K562 (cell line): ENCODE measurements around the gene HDLBP. TPM values are rescaled to one million over a fixed set of nuclear protein-coding genes. Genes with fewer than 3 reads are reported as not detected.

Experiments
- TAL1 ChIP-seq: fragments of 450-650 bp; IDR thresholded peaks from 2 replicates; pipeline ENCODE4 v1.6.1; 2016; ENCODE audit warnings: mild to moderate bottlenecking
- polyA plus RNA-seq, 8 experiments: library from polyadenylated mRNA; depleted of rRNA in 4 of 8; stranded (reverse) in 5 of 8; unstranded in 3 of 8; fragments of >200 nt; fragmentation: Nextera tagmentation in 2 of 8; fragmentation: Illumina TruSeq in 1 of 8; extraction: Ambion mirVana in 2 of 8; extraction: Trizol in 1 of 8; gene quantifications; 2 replicates each; pipeline versions ENCODE4 v1.2.1 to v1.2.3, GENCODE V29; 2011 to 2014; ENCODE audit warnings: inconsistent platforms in 1 of 8, missing spikeins in 1 of 8
- total RNA-seq, 7 experiments: library from RNA; depleted of rRNA in 6 of 7; stranded (reverse); fragments of >200 nt in 6 of 7; fragmentation: Illumina TruSeq in 2 of 7; extraction: Trizol in 2 of 7; gene quantifications; 2 replicates each; pipeline versions ENCODE4 v1.2.1 to v1.2.3, GENCODE V29; 2011 to 2021; ENCODE audit warnings: low replicate concordance in 1 of 7
- TF ChIP-seq, protein P1 (sequence below), 2 experiments: fragments of 450-650 bp; IDR thresholded peaks; 2 replicates each; pipeline ENCODE4 v1.6.1; 2016; ENCODE audit warnings: mild to moderate bottlenecking in 2 of 2, borderline replicate concordance in 1 of 2, low read depth in 1 of 2, moderate library complexity in 1 of 2
- TF ChIP-seq, protein P2 (sequence below): fragments of 200-800 bp; sonication (Bioruptor generic); IDR thresholded peaks from 2 replicates; pipeline ENCODE4 v1.6.1; 2017; ENCODE audit warnings: missing genetic modification characterization, missing compliant biosample characterization
- TF ChIP-seq, protein P3 (sequence below): sonication (generic); IDR thresholded peaks from 2 replicates; pipeline ENCODE4 v1.6.1; 2016
- TF ChIP-seq, protein P4 (sequence below): fragments of 450-650 bp; IDR thresholded peaks from 2 replicates; pipeline ENCODE4 v1.6.1; 2018; ENCODE audit not compliant: partially characterized antibody
- TF ChIP-seq, protein P5 (sequence below): fragments of 450-650 bp; formaldehyde crosslinking; IDR thresholded peaks from 2 replicates; pipeline ENCODE4 v1.4.0; 2020; ENCODE audit warnings: mild to moderate bottlenecking, moderate library complexity

HDLBP gene
- total and polyA plus RNA-seq, 9 of the 15 experiments (the other 6 are each of a cell fraction or from before 2014, with no cell fraction given): 24.4 to 378 (median 146) TPM

DNA sequence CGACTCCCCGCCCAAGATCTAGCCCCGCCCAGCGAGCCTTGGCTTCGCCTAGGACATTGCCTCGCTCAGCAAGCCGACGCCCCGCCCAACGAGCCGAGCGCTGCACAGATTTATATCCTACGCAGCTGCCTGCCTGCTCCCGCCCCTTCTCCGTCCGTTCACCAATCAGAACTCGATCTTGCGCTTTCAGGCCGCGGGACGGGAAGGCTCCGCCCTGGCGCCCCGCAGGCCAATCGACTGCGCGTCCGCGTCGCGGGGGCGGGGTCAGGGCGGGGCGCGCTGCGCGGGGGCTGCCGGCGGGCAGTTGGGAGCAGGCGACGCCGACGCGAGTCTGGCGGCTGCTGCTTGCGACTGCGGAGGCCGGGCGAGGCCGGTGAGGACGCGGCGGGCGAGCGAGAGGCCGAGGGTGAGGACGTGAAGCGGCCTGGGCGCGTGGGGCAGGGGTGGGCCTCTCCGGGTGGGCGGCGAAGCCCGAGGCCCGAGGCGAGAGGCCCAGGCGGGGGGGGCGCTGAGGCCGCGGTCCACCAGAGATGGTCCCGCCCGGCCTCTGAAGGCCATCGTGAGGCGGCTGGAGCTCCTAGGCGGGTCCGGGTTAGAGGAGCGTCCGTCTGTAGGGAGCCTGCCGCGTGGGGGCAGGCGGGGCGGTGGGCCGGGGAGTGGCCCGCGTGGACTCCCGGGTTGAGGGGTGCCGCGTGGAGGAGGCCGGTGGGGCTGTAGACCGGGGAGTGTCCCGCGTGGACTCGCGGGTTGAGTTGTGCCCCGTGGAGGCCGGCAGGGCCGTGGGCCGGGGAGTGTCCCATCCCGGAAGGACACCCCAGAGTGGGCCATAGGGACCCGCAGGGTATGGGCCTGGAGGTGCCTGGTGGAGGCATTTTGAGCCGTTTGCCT lies 40.8 kb upstream of the HDLBP start, which contains the start of gene FARP2 (continued):
- TF ChIP-seq, protein P1, sequence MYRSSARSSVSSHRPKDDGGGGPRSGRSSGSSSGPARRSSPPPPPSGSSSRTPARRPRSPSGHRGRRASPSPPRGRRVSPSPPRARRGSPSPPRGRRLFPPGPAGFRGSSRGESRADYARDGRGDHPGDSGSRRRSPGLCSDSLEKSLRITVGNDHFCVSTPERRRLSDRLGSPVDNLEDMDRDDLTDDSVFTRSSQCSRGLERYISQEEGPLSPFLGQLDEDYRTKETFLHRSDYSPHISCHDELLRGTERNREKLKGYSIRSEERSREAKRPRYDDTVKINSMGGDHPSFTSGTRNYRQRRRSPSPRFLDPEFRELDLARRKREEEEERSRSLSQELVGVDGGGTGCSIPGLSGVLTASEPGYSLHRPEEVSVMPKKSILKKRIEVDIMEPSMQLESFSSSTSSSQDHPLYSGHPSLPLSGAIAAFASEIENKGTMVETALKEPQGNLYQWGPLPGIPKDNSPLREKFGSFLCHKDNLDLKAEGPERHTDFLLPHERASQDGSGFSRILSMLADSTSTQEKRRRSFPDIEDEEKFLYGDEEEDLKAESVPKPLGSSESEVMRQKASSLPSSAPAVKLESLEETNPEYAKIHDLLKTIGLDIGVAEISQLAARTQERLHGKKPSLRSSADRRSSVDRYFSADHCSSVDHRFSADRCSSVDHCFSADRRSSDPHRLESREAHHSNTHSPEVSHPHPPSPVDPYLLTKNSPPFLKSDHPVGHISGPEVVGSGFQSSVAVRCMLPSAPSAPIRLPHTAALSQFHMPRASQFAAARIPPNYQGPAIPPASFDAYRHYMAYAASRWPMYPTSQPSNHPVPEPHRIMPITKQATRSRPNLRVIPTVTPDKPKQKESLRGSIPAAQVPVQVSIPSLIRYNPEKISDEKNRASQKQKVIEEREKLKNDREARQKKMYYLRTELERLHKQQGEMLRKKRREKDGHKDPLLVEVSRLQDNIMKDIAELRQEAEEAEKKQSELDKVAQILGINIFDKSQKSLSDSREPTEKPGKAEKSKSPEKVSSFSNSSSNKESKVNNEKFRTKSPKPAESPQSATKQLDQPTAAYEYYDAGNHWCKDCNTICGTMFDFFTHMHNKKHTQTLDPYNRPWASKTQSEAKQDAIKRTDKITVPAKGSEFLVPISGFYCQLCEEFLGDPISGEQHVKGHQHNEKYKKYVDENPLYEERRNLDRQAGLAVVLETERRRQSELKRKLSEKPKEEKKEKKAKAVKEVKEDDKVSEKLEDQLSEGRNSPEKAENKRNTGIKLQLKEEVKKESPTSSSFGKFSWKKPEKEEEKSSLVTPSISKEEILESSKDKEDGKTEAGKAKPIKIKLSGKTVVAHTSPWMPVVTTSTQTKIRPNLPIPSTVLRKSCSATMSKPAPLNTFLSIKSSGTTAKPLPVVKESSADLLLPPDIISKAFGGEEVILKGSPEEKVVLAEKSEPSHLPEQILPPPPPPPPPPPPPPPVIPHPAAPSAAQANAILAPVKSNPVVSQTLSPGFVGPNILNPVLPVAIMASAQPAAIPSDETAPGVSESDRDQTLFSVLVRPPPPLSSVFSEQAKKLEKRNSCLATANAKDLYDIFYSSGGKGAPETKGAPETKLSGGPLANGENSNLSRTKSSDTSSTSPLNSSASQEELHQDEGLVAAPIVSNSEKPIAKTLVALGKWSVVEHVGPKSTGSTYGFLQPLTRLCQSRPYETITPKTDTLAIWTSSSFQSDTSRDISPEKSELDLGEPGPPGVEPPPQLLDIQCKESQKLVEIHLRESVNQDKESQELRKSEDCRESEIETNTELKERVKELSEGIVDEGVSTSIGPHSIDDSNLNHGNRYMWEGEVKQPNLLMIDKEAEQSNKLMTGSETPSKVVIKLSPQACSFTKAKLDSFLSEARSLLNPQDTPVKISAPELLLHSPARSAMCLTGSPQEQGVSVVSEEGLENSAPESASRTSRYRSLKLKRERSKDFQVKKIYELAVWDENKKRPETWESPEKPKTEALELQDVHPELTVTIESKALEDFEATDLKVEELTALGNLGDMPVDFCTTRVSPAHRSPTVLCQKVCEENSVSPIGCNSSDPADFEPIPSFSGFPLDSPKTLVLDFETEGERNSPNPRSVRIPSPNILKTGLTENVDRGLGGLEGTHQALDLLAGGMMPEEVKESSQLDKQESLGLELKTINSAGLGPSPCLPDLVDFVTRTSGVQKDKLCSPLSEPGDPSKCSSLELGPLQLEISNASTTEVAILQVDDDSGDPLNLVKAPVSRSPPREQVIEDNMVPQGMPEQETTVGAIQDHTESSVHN (IDR thresholded peaks at IDR 0.05; ENCODE audit: borderline replicate concordance in 1 of 2, low read depth in 1 of 2): no peak
- TF ChIP-seq, protein P2, sequence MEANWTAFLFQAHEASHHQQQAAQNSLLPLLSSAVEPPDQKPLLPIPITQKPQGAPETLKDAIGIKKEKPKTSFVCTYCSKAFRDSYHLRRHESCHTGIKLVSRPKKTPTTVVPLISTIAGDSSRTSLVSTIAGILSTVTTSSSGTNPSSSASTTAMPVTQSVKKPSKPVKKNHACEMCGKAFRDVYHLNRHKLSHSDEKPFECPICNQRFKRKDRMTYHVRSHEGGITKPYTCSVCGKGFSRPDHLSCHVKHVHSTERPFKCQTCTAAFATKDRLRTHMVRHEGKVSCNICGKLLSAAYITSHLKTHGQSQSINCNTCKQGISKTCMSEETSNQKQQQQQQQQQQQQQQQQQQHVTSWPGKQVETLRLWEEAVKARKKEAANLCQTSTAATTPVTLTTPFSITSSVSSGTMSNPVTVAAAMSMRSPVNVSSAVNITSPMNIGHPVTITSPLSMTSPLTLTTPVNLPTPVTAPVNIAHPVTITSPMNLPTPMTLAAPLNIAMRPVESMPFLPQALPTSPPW (CRISPR knock-in tag): peak; percentile 83
- TF ChIP-seq, protein P3, sequence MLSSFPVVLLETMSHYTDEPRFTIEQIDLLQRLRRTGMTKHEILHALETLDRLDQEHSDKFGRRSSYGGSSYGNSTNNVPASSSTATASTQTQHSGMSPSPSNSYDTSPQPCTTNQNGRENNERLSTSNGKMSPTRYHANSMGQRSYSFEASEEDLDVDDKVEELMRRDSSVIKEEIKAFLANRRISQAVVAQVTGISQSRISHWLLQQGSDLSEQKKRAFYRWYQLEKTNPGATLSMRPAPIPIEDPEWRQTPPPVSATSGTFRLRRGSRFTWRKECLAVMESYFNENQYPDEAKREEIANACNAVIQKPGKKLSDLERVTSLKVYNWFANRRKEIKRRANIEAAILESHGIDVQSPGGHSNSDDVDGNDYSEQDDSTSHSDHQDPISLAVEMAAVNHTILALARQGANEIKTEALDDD: no peak
- TF ChIP-seq, protein P4, sequence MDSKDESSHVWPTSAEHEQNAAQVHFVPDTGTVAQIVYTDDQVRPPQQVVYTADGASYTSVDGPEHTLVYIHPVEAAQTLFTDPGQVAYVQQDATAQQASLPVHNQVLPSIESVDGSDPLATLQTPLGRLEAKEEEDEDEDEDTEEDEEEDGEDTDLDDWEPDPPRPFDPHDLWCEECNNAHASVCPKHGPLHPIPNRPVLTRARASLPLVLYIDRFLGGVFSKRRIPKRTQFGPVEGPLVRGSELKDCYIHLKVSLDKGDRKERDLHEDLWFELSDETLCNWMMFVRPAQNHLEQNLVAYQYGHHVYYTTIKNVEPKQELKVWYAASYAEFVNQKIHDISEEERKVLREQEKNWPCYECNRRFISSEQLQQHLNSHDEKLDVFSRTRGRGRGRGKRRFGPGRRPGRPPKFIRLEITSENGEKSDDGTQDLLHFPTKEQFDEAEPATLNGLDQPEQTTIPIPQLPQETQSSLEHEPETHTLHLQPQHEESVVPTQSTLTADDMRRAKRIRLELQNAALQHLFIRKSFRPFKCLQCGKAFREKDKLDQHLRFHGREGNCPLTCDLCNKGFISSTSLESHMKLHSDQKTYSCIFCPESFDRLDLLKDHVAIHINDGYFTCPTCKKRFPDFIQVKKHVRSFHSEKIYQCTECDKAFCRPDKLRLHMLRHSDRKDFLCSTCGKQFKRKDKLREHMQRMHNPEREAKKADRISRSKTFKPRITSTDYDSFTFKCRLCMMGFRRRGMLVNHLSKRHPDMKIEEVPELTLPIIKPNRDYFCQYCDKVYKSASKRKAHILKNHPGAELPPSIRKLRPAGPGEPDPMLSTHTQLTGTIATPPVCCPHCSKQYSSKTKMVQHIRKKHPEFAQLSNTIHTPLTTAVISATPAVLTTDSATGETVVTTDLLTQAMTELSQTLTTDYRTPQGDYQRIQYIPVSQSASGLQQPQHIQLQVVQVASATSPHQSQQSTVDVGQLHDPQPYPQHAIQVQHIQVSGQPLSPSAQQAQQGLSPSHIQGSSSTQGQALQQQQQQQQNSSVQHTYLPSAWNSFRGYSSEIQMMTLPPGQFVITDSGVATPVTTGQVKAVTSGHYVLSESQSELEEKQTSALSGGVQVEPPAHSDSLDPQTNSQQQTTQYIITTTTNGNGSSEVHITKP: no peak
- TF ChIP-seq, protein P5, sequence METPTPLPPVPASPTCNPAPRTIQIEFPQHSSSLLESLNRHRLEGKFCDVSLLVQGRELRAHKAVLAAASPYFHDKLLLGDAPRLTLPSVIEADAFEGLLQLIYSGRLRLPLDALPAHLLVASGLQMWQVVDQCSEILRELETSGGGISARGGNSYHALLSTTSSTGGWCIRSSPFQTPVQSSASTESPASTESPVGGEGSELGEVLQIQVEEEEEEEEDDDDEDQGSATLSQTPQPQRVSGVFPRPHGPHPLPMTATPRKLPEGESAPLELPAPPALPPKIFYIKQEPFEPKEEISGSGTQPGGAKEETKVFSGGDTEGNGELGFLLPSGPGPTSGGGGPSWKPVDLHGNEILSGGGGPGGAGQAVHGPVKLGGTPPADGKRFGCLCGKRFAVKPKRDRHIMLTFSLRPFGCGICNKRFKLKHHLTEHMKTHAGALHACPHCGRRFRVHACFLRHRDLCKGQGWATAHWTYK: no peak
- TF ChIP-seq TAL1: no peak
